OCI-LY1 (cell line): ENCODE measurements around the gene CYP4F11.
"Not testable (repeated sequence)": the region's sequence is repeated elsewhere in the genome, so short reads cannot be mapped to it uniquely, and the experiment has no call there.

Experiments
- H2AFZ ChIP-seq: fragments of 200-600 bp; sonication (generic), shearing (Covaris generic); 2 replicates; pipeline ENCODE4 v1.6.0; 2014; ENCODE audit warnings: antibody characterized with exemption, mild to moderate bottlenecking, low read length
- H3F3A ChIP-seq: fragments of 200-600 bp; sonication (generic), shearing (Covaris generic); 2 replicates; pipeline ENCODE4 v1.6.0; 2014; ENCODE audit warnings: mild to moderate bottlenecking, antibody characterized with exemption, low read length, moderate library complexity; ENCODE audit not compliant: insufficient read depth
- H3K27ac ChIP-seq: fragments of 200-600 bp; sonication (generic); 2 replicates; pipeline ENCODE4 v1.5.1; 2014; ENCODE audit warnings: low read length, mixed run types, mild to moderate bottlenecking, low read depth; ENCODE audit not compliant: poor library complexity, severe bottlenecking
- H3K27me3 ChIP-seq: fragments of 200-600 bp; sonication (generic); 2 replicates; pipeline ENCODE4 v1.6.0; 2014; ENCODE audit warnings: antibody characterized with exemption, mild to moderate bottlenecking, low read length, moderate library complexity; ENCODE audit not compliant: insufficient read depth
- H3K36me3 ChIP-seq: fragments of 200-600 bp; sonication (generic); 2 replicates; pipeline ENCODE4 v1.6.1; 2014; ENCODE audit warnings: mild to moderate bottlenecking, antibody characterized with exemption, low read length, moderate library complexity, mixed read lengths; ENCODE audit not compliant: insufficient read depth
- H3K4me1 ChIP-seq: fragments of 200-600 bp; sonication (generic); 2 replicates; pipeline ENCODE4 v1.5.1; 2014; ENCODE audit warnings: mild to moderate bottlenecking, low read length, moderate library complexity; ENCODE audit not compliant: insufficient read depth, severe bottlenecking
- H3K4me2 ChIP-seq: fragments of 200-600 bp; sonication (generic), shearing (Covaris generic); 2 replicates; pipeline ENCODE4 v1.6.1; 2014; ENCODE audit warnings: low read length
- H3K4me3 ChIP-seq: fragments of 200-600 bp; sonication (generic); 2 replicates; pipeline ENCODE4 v1.5.1; 2014; ENCODE audit warnings: low read length, low read depth, mild to moderate bottlenecking, mixed read lengths; ENCODE audit not compliant: poor library complexity, severe bottlenecking
- H3K79me2 ChIP-seq: fragments of 200-600 bp; shearing (Covaris generic); 2 replicates; pipeline ENCODE4 v1.6.1; 2016; ENCODE audit warnings: mixed run types, low read length, mixed read lengths; ENCODE audit not compliant: insufficient read depth
- H3K9ac ChIP-seq: fragments of 200-600 bp; sonication (generic), shearing (Covaris generic); 2 replicates; pipeline ENCODE4 v1.6.1; 2014; ENCODE audit warnings: mild to moderate bottlenecking, low read length, mixed read lengths
- H3K9me2 ChIP-seq: fragments of 200-600 bp; sonication (generic), shearing (Covaris generic); 2 replicates; pipeline ENCODE4 v1.6.1; 2014; ENCODE audit warnings: low read depth, mild to moderate bottlenecking, low read length, mixed read lengths
- H3K9me3 ChIP-seq: fragments of 200-600 bp; shearing (Covaris generic); 2 replicates; pipeline ENCODE4 v1.6.1; 2014; ENCODE audit warnings: low read length, mixed read lengths
- H4K20me1 ChIP-seq: fragments of 200-600 bp; sonication (generic), shearing (Covaris generic); 2 replicates; pipeline ENCODE4 v1.6.0; 2016; ENCODE audit warnings: mild to moderate bottlenecking, low read length; ENCODE audit not compliant: insufficient read depth
- EZH2 ChIP-seq: fragments of 200-600 bp; sonication (generic), shearing (Covaris generic); IDR thresholded peaks from 2 replicates; pipeline ENCODE4 v1.8.0; 2017; ENCODE audit warnings: borderline replicate concordance, mixed run types, mild to moderate bottlenecking, antibody characterized with exemption, low read length, moderate library complexity, mixed read lengths
- TF ChIP-seq, protein P1 (sequence below): fragments of 200-600 bp; sonication (generic), shearing (Covaris generic); IDR thresholded peaks from 2 replicates; pipeline ENCODE4 v1.5.1; 2017; ENCODE audit warnings: mild to moderate bottlenecking, antibody characterized with exemption, low read length, moderate library complexity, mixed read lengths

Gene CYP4F11

DNA sequence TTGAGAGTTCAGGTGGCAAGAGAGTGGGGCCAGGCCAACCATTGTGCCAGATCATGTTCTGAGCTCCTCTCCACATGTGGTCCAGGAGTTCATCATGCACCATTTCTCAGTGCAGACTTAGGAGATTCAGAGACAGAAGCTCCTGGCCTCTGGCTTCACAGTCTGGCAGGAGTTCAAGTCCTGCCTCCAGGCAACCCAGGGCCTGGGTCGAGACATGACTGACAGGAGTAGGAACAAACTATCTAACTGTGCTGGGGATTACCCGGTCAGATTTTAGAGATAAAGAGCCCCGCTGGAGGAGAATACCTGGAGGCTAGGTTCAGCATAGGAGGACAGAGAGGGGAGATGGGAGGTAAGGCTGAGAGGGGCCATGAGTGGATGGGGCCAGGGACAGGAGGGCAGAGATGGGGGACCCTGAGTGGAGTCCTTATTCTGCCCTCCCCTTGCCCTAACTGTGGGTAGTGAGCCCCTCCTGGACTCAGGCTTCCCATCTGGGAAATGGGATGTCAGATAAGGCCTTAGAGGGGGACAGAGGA, 906 bp upstream of the CYP4F11 start:
- H3K4me3 ChIP-seq, result no peak overlapping the region
- H3K4me1 ChIP-seq, result no peaks in the 10 kb centered on the region
- no peaks in the 10 kb centered on the region for H3K79me2 ChIP-seq
- H3K27me3 ChIP-seq, result no peaks in the 10 kb centered on the region
- no peaks in the 10 kb centered on the region for H4K20me1 ChIP-seq
- H3K4me2 ChIP-seq, result no peak overlapping the region
- no peaks in the 10 kb centered on the region for H3K9me2 ChIP-seq
- H3F3A ChIP-seq, result no peaks in the 10 kb centered on the region
- H3K9ac ChIP-seq, result no peak overlapping the region
- no peaks in the 10 kb centered on the region for H3K36me3 ChIP-seq
- no peak overlapping the region for H3K27ac ChIP-seq
- no peak for TF ChIP-seq EZH2
- TF ChIP-seq, protein P1, sequence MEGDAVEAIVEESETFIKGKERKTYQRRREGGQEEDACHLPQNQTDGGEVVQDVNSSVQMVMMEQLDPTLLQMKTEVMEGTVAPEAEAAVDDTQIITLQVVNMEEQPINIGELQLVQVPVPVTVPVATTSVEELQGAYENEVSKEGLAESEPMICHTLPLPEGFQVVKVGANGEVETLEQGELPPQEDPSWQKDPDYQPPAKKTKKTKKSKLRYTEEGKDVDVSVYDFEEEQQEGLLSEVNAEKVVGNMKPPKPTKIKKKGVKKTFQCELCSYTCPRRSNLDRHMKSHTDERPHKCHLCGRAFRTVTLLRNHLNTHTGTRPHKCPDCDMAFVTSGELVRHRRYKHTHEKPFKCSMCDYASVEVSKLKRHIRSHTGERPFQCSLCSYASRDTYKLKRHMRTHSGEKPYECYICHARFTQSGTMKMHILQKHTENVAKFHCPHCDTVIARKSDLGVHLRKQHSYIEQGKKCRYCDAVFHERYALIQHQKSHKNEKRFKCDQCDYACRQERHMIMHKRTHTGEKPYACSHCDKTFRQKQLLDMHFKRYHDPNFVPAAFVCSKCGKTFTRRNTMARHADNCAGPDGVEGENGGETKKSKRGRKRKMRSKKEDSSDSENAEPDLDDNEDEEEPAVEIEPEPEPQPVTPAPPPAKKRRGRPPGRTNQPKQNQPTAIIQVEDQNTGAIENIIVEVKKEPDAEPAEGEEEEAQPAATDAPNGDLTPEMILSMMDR, result no peak
- H2AFZ ChIP-seq, result no peak overlapping the region
- no peaks in the 10 kb centered on the region for H3K9me3 ChIP-seq

DNA sequence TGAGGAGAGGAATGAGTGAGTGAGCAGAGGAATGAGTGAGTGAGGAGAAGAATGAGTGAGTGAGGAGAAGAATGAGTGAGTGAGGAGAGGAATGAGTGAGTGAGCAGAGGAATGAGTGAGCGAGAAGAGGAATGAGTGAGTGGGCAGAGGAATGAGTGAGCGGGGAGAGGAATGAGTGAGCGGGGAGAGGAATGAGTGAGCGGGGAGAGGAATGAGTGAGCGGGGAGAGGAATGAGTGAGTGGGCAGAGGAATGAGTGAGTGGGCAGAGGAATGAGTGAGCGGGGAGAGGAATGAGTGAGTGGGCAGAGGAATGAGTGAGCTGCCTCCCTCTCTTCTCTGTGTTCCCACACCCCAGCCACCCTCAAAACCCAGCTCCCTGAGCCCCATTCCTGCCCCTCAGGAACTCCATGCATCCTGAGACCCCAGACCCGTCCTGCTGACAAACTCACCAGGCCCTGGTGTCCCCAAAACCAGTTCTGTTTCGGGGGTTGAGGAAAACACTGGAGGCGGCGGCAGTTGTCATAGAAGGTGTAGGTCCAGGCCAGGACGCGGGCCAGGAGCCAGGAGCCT, 483 bp downstream of the CYP4F11 start:
- H3K4me1 ChIP-seq, H3F3A ChIP-seq, H3K9me2 ChIP-seq, H3K4me2 ChIP-seq, H3K4me3 ChIP-seq, H3K9ac ChIP-seq, H4K20me1 ChIP-seq, H2AFZ ChIP-seq, H3K9me3 ChIP-seq, H3K79me2 ChIP-seq, H3K27ac ChIP-seq, H3K27me3 ChIP-seq, H3K36me3 ChIP-seq: not testable (repeated sequence)

DNA sequence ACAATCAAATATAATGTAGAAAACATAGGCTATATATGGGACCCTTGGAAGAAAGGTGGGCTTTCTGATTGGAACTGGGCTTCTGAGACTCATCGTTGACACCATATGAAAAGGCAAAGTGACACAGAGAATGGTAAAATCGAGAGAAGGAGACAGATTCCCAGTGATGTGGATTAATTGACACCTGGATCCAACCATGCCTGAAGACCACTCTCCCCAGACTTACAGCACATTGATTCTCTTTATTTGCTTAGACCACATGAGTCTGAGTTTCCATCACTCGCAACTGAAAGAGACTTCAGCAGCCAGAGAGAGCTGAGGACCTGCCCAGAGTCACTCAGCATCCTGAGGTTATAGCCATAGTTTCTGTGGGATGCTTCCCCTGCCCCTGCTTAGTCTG, 6.0 kb downstream of the CYP4F11 start:
- H3K27me3 ChIP-seq, result 0 out of 2 replicates have a peak, but pooled peaks cover 5% of the 10 kb centered on the region
- no peaks in the 10 kb centered on the region for H4K20me1 ChIP-seq
- no peaks in the 10 kb centered on the region for H3K36me3 ChIP-seq
- no peak for TF ChIP-seq EZH2
- TF ChIP-seq, protein P1, result no peak
- H3K9me3 ChIP-seq, result no peaks in the 10 kb centered on the region
- H3K9ac ChIP-seq, result no peak overlapping the region
- H3K9me2 ChIP-seq, result no peaks in the 10 kb centered on the region
- no peaks in the 10 kb centered on the region for H3K79me2 ChIP-seq
- no peak overlapping the region for H3K4me2 ChIP-seq
- no peaks in the 10 kb centered on the region for H3F3A ChIP-seq
- no peak overlapping the region for H3K4me3 ChIP-seq
- no peak overlapping the region for H3K27ac ChIP-seq
- no peak overlapping the region for H2AFZ ChIP-seq
- H3K4me1 ChIP-seq, result no peaks in the 10 kb centered on the region

DNA sequence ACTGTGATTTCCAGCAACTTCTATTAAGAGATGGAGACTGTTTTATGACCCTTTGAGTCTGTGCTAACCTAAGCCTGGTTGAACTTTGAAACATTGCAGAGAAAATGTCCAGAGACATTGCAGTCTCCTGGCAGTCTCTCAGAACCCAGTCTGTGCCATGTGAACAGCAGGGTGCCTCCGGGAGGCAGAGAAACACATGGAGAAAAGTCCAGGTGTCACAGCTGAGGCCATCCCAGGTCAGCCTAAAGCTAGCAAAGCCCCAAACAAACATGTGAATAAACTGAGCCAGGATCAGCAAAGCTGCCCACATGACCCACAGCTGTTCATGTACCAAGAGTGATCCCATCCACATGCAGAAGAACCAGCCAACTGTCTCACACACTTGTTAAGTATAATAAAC, 7.8 kb downstream of the CYP4F11 start:
- Histone ChIP-seq H3K9ac (no peak overlapping the region), H3K4me3 (no peak overlapping the region), H3K4me2 (no peak overlapping the region), H4K20me1 (no peaks in the 10 kb centered on the region), H2AFZ (no peak overlapping the region), H3K4me1 (no peaks in the 10 kb centered on the region), H3K79me2 (no peaks in the 10 kb centered on the region), H3K9me2 (no peaks in the 10 kb centered on the region), H3K27ac (no peak overlapping the region), H3K27me3 (0 out of 2 replicates have a peak, but pooled peaks cover 5% of the 10 kb centered on the region), H3K36me3 (no peaks in the 10 kb centered on the region), H3F3A (no peaks in the 10 kb centered on the region), H3K9me3 (no peaks in the 10 kb centered on the region)
- TF ChIP-seq EZH2, result no peak
- TF ChIP-seq, protein P1, result no peak
